Gastrocnemius medialis (tissue), 4 donors: Measurements from ENCODE around the gene FAM234A.
"Not testable (repeated sequence)": the region's sequence is repeated elsewhere in the genome, so short reads cannot be mapped to it uniquely, and the experiment has no call there.

Source experiments
- CTCF ChIP-seq, 5 experiments: fragments of 450-650 bp in 3 of 5; fragments of 200-600 bp in 2 of 5; sonication (generic) in 2 of 5; IDR thresholded peaks in 4 of 5; conservative IDR thresholded peaks in 1 of 5; 1 replicate in 4 of 5; 2 replicates in 1 of 5; pipeline ENCODE4 v1.5.1; 2016 to 2019; ENCODE audit warnings: antibody characterized with exemption in 5 of 5, mild to moderate bottlenecking in 3 of 5, moderate library complexity in 3 of 5
- POLR2A ChIP-seq, 2 donors: fragments of 450-650 bp; IDR thresholded peaks; one replicate each; pipeline ENCODE4 v1.6.1; 2017; ENCODE audit warnings: antibody characterized with exemption in 2 of 2, mild to moderate bottlenecking in 2 of 2, moderate library complexity in 2 of 2

GRCh38 chr16:258091-258490 lies 23.5 kb downstream of the FAM234A start:
- not testable (repeated sequence) for TF ChIP-seq CTCF (IDR thresholded peaks at IDR 0.05 in 4 of 5, conservative IDR thresholded peaks at IDR 0.05 in 1 of 5); POLR2A (IDR thresholded peaks at IDR 0.05)
